Upper lobe of right lung (tissue), 1 donor: ENCODE data around the gene POMT1. TPM values are rescaled to one million over a fixed set of nuclear protein-coding genes. Genes with fewer than 3 reads are reported as not detected.

Experiments
- ATAC-seq: fragments of 200-7000 bp; cut with Tn5 transposase; one replicate; pipeline ENCODE4 v1.9.1; 2020; ENCODE audit warnings: mild to moderate bottlenecking, moderate library complexity
- DNase-seq: peaks from one replicate; pipeline ENCODE4 v3.0.0-alpha.2; 2020
- H3K27ac ChIP-seq: fragments of 200-600 bp; one replicate; pipeline ENCODE4 v1.8.0; 2022
- H3K27me3 ChIP-seq: fragments of 200-600 bp; one replicate; pipeline ENCODE4 v1.8.0; 2022; ENCODE audit warnings: mild to moderate bottlenecking
- H3K36me3 ChIP-seq: fragments of 200-600 bp; one replicate; pipeline ENCODE4 v1.8.0; 2022
- H3K4me1 ChIP-seq: fragments of 200-600 bp; one replicate; pipeline ENCODE4 v1.8.0; 2022
- H3K4me3 ChIP-seq: fragments of 200-600 bp; one replicate; pipeline ENCODE4 v1.8.0; 2022; ENCODE audit warnings: mild to moderate bottlenecking
- H3K9me3 ChIP-seq: fragments of 200-600 bp; one replicate; pipeline ENCODE4 v1.8.0; 2022
- CTCF ChIP-seq: fragments of 200-600 bp; IDR thresholded peaks from one replicate; pipeline ENCODE4 v1.8.0; 2022; ENCODE audit warnings: antibody characterized with exemption
- intact Hi-C: fragments of 100-400 bp; cut with DNase I; formaldehyde crosslinking; loops from one replicate; pipeline ENCODE4 v1.11.0; 2022
- total RNA-seq: library from RNA; stranded (reverse); fragmentation: NEBNext Ultra II Directional; extraction: Animal tissue kit (Norgen Biotek cat#: 25700); gene quantifications from one replicate; pipeline ENCODE4 v1.2.1, GENCODE V29; 2021
- donor health status: DM: no; HTN: yes; CAD: no; lungs with severe emphysema.

POMT1 gene
- total RNA-seq, 1 donor from 2014 or later, result 25.2 TPM

GRCh38 chr9:131559421-131560000 lies 56.8 kb downstream of the POMT1 start:
- peak; percentile 6 for TF ChIP-seq CTCF
- DNase-seq, result no peak
- no peak overlapping the region for H3K4me3 ChIP-seq
- peak; percentile 64 for ATAC-seq
- intact Hi-C loops, result no loop called here
- H3K36me3 ChIP-seq, result no peaks in the 10 kb centered on the region
- H3K4me1 ChIP-seq, result no peaks in the 10 kb centered on the region
- no peak overlapping the region for H3K27ac ChIP-seq
- H3K27me3 ChIP-seq, result peaks cover 15% of the 10 kb centered on the region
- no peaks in the 10 kb centered on the region for H3K9me3 ChIP-seq

GRCh38 chr9:131562032-131562959 lies 59.6 kb downstream of the POMT1 start:
- DNase-seq (no peak), ATAC-seq (no peak)
- no peaks in the 10 kb centered on the region for H3K4me1 ChIP-seq
- H3K9me3 ChIP-seq, result no peaks in the 10 kb centered on the region
- no peak for TF ChIP-seq CTCF
- H3K27ac ChIP-seq, result no peak overlapping the region
- H3K36me3 ChIP-seq, result no peaks in the 10 kb centered on the region
- intact Hi-C loops, result no loop called here
- no peaks in the 10 kb centered on the region for H3K27me3 ChIP-seq
- H3K4me3 ChIP-seq, result no peak overlapping the region

- Histone ChIP-seq H3K36me3 (no peaks in the 10 kb centered on the region), H3K27ac (no peak overlapping the region), H3K27me3 (no peaks in the 10 kb centered on the region), H3K9me3 (no peaks in the 10 kb centered on the region), H3K4me1 (no peaks in the 10 kb centered on the region), H3K4me3 (no peak overlapping the region)
- no peak for TF ChIP-seq CTCF
- intact Hi-C loops, result no loop called here
- no peak for ATAC-seq
- DNase-seq, result no peak
Observed at GRCh38 chr9:131565369-131565768, 62.7 kb downstream of the POMT1 start.

- Histone ChIP-seq H3K9me3 (no peaks in the 10 kb centered on the region), H3K27me3 (no peaks in the 10 kb centered on the region), H3K4me3 (no peak overlapping the region), H3K4me1 (no peaks in the 10 kb centered on the region), H3K36me3 (peaks cover 3% of the 10 kb centered on the region), H3K27ac (no peak overlapping the region)
- intact Hi-C loops, result no loop called here
- DNase-seq (no peak), ATAC-seq (no peak)
- no peak for TF ChIP-seq CTCF
Observed at GRCh38 chr9:131566158-131566557, 63.4 kb downstream of the POMT1 start.

GRCh38 chr9:131567910-131568309 lies 65.2 kb downstream of the POMT1 start:
- Histone ChIP-seq H3K36me3 (peaks cover 20% of the 10 kb centered on the region), H3K27me3 (no peaks in the 10 kb centered on the region), H3K4me3 (no peak overlapping the region), H3K27ac (no peak overlapping the region), H3K9me3 (no peaks in the 10 kb centered on the region), H3K4me1 (no peaks in the 10 kb centered on the region)
- ATAC-seq, result peak; percentile 43
- TF ChIP-seq CTCF, result no peak
- DNase-seq, result no peak
- intact Hi-C loops, result no loop called here

Other genes starting within 250 kb of the POMT1 start
- 14.8 TPM for gene FAM78A, start 226.4 kb upstream of the POMT1 start, total RNA-seq
- 1.5 TPM for gene PLPP7, start 213.2 kb upstream of the POMT1 start, total RNA-seq
- gene PRRC2B, start 108.8 kb upstream of the POMT1 start, total RNA-seq, result 190 TPM
- 27.9 TPM for gene UCK1, start 28.3 kb downstream of the POMT1 start, total RNA-seq
- 3.9 TPM for gene PRRT1B, start 42.6 kb downstream of the POMT1 start, total RNA-seq
- gene RAPGEF1, start 237.2 kb downstream of the POMT1 start, total RNA-seq, result 144 TPM